ENCODE measurements around the gene C3orf52.

C3orf52 gene

DNA sequence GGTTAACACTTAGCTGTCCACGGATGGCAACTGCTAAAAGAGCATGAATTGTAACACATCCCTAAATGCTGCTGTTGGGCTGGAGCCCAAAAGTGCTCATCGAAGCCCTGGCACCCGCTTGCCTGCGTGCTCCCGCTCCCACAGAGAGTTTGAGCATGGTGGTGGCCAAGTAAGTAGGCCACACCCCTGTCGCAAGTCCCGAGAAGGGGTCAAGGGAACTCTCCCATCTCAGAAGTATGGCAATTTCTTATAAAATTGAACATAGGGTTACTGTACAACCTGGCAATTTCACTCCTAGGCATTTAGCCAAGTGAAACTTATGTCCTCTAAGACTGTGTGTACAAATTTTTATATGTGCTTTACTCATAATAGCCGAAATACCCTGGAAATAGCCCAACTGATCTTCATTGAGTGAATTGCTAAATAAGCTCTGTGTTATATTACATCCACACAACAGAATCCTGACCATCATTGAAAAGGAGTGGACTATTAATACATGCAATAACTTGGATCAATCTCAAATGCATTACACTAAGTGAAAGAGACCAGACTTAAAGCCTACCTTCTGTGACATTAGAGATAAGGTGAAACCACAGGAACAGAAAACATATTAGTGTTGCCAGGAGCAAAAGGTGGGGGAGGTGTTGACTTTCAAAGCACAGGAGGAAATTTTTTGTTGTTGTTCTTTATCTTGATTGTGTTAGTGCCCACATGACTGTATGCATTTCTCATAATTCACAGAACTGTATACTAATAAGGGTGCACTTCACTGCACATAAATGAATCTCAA lies 48.3 kb downstream of the C3orf52 start:
- Histone ChIP-seq H3K9me3 (ENCODE audit: control insufficient read depth in 5 of 5, low read length in 5 of 5) (no peaks in the 10 kb centered on the region), H3K4me3 (ENCODE audit: low read depth in 1 of 5, low read length in 5 of 5) (no peak overlapping the region), H3K27me3 (ENCODE audit: control insufficient read depth in 5 of 5, insufficient read depth in 4 of 5, low read length in 5 of 5) (no peaks in the 10 kb centered on the region), H3K36me3 (ENCODE audit: control insufficient read depth in 5 of 5, insufficient read depth in 5 of 5, low read length in 5 of 5) (no peaks in the 10 kb centered on the region), H3K27ac (ENCODE audit: low read depth, low read length) (no peak overlapping the region), H3K4me1 (ENCODE audit: control insufficient read depth in 5 of 5, insufficient read depth in 5 of 5, low read length in 5 of 5) (peaks cover 0 to 4% (median 0%) of the 10 kb centered on the region in 5 donors), H3K9ac (ENCODE audit: low read length in 5 of 5) (no peak overlapping the region)

GRCh38 chr3:112136046-112136445 lies 49.9 kb downstream of the C3orf52 start:
- no peak overlapping the region for H3K9ac ChIP-seq (ENCODE audit: low read length in 5 of 5)
- H3K4me3 ChIP-seq (ENCODE audit: low read depth in 1 of 5, low read length in 5 of 5): no peak overlapping the region
- H3K27ac ChIP-seq (ENCODE audit: low read depth, low read length): no peak overlapping the region
- H3K9me3 ChIP-seq (ENCODE audit: control insufficient read depth in 5 of 5, low read length in 5 of 5): no peaks in the 10 kb centered on the region
- H3K27me3 ChIP-seq (ENCODE audit: control insufficient read depth in 5 of 5, insufficient read depth in 4 of 5, low read length in 5 of 5): no peaks in the 10 kb centered on the region
- H3K36me3 ChIP-seq (ENCODE audit: control insufficient read depth in 5 of 5, insufficient read depth in 5 of 5, low read length in 5 of 5): no peaks in the 10 kb centered on the region
- peaks cover 0 to 4% (median 0%) of the 10 kb centered on the region in 5 donors for H3K4me1 ChIP-seq (ENCODE audit: control insufficient read depth in 5 of 5, insufficient read depth in 5 of 5, low read length in 5 of 5)

DNA sequence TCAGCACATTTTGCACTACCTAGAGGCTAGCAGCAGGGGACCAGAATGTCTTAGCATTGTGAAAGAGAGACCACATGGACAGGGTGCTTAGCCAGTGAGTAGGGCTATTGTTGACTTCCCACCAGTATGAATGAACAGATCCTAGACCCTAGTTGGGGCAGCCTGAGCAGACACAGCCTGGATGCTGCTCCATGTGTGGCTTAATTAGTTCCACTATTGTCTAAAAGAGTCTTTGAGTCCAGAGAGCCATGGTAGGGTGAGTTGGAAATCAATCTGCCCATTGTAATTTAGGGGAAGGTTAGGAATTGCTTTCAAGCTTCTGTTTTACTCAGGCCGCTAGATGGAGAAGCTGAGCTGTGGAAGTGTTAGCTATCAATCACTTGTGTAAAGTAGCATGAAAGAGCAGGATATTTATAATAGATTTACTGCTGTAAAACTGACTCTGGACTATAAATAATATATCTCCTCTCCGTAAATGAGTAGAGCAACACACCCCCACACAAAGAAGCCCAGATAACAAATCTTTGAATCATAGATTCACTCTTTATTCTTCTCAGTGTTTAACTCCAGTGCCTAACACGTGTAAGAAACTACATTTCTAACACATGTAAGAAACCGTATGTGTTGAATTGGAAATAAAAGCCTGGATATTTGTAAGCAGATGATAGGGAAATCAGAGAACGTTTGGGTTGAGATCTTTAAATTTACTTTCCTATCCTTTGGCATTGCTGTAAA lies 50.9 kb downstream of the C3orf52 start:
- Histone ChIP-seq H3K9ac (ENCODE audit: low read length in 5 of 5) (no peak overlapping the region), H3K36me3 (ENCODE audit: control insufficient read depth in 5 of 5, insufficient read depth in 5 of 5, low read length in 5 of 5) (no peaks in the 10 kb centered on the region), H3K4me3 (ENCODE audit: low read depth in 1 of 5, low read length in 5 of 5) (no peak overlapping the region), H3K27me3 (ENCODE audit: control insufficient read depth in 5 of 5, insufficient read depth in 4 of 5, low read length in 5 of 5) (no peaks in the 10 kb centered on the region), H3K9me3 (ENCODE audit: control insufficient read depth in 5 of 5, low read length in 5 of 5) (no peaks in the 10 kb centered on the region), H3K27ac (ENCODE audit: low read depth, low read length) (no peak overlapping the region), H3K4me1 (ENCODE audit: control insufficient read depth in 5 of 5, insufficient read depth in 5 of 5, low read length in 5 of 5) (peaks cover 0 to 4% (median 0%) of the 10 kb centered on the region in 5 donors)

DNA sequence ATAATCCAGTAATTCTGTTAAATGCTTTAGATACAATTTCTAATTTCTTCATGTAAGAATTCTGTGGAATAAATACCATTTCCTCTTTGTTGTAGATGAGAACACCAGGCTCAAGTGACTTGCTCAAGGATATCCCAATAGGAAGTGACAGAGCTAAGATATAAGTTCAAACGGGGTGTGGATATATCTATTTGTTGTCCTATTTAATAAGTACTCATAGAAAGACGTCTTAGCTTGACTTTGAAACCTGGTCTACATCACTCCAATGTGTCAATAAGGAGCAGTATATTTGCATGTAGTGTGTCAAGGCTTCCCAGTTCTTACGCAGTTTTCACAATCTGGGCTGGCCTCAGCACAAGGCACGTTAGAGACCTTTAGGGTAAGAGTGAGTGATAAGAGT lies 51.6 kb downstream of the C3orf52 start:
- peaks cover 0 to 4% (median 0%) of the 10 kb centered on the region in 5 donors for H3K4me1 ChIP-seq (ENCODE audit: control insufficient read depth in 5 of 5, insufficient read depth in 5 of 5, low read length in 5 of 5)
- no peaks in the 10 kb centered on the region for H3K9me3 ChIP-seq (ENCODE audit: control insufficient read depth in 5 of 5, low read length in 5 of 5)
- no peak overlapping the region for H3K9ac ChIP-seq (ENCODE audit: low read length in 5 of 5)
- no peak overlapping the region for H3K4me3 ChIP-seq (ENCODE audit: low read depth in 1 of 5, low read length in 5 of 5)
- H3K27me3 ChIP-seq (ENCODE audit: control insufficient read depth in 5 of 5, insufficient read depth in 4 of 5, low read length in 5 of 5): no peaks in the 10 kb centered on the region
- no peak overlapping the region for H3K27ac ChIP-seq (ENCODE audit: low read depth, low read length)
- H3K36me3 ChIP-seq (ENCODE audit: control insufficient read depth in 5 of 5, insufficient read depth in 5 of 5, low read length in 5 of 5): no peaks in the 10 kb centered on the region

- Histone ChIP-seq H3K4me1 (ENCODE audit: control insufficient read depth in 5 of 5, insufficient read depth in 5 of 5, low read length in 5 of 5) (peaks cover 0 to 4% (median 0%) of the 10 kb centered on the region in 5 donors), H3K9me3 (ENCODE audit: control insufficient read depth in 5 of 5, low read length in 5 of 5) (no peaks in the 10 kb centered on the region), H3K4me3 (ENCODE audit: low read depth in 1 of 5, low read length in 5 of 5) (no peak overlapping the region), H3K9ac (ENCODE audit: low read length in 5 of 5) (no peak overlapping the region), H3K27ac (ENCODE audit: low read depth, low read length) (no peak overlapping the region), H3K36me3 (ENCODE audit: control insufficient read depth in 5 of 5, insufficient read depth in 5 of 5, low read length in 5 of 5) (no peaks in the 10 kb centered on the region), H3K27me3 (ENCODE audit: control insufficient read depth in 5 of 5, insufficient read depth in 4 of 5, low read length in 5 of 5) (no peaks in the 10 kb centered on the region)
Measured at GRCh38 chr3:112138219-112138969, 52.2 kb downstream of the C3orf52 start.

DNA sequence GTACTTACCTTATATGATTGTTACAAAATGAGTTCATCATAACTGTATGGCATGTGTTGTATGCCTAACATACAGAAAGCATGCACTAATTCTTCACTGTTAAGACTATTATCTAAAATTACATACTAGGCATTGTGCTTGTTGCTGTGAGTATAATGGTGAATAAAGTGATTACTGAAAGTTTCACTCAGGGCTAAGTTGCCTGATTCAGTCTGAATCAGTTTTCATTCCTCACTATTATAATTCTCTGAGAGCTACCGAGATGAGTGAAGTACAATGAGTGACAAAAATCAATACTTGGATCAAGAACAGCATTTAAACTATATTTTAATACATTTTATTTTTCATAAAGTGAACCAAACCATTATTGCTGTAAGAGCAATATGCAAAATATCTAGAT lies 54.4 kb downstream of the C3orf52 start:
- Histone ChIP-seq H3K27me3 (ENCODE audit: control insufficient read depth in 5 of 5, insufficient read depth in 4 of 5, low read length in 5 of 5) (no peaks in the 10 kb centered on the region), H3K4me1 (ENCODE audit: control insufficient read depth in 5 of 5, insufficient read depth in 5 of 5, low read length in 5 of 5) (peaks cover 0 to 3% (median 0%) of the 10 kb centered on the region in 5 donors), H3K9me3 (ENCODE audit: control insufficient read depth in 5 of 5, low read length in 5 of 5) (peaks cover 0 to 8% (median 0%) of the 10 kb centered on the region in 5 donors), H3K4me3 (ENCODE audit: low read depth in 1 of 5, low read length in 5 of 5) (no peak overlapping the region), H3K36me3 (ENCODE audit: control insufficient read depth in 5 of 5, insufficient read depth in 5 of 5, low read length in 5 of 5) (no peaks in the 10 kb centered on the region), H3K27ac (ENCODE audit: low read depth, low read length) (no peak overlapping the region), H3K9ac (ENCODE audit: low read length in 5 of 5) (no peak overlapping the region)

GRCh38 chr3:112141293-112141692 lies 55.1 kb downstream of the C3orf52 start:
- peaks cover 0 to 3% (median 0%) of the 10 kb centered on the region in 5 donors for H3K4me1 ChIP-seq (ENCODE audit: control insufficient read depth in 5 of 5, insufficient read depth in 5 of 5, low read length in 5 of 5)
- H3K4me3 ChIP-seq (ENCODE audit: low read depth in 1 of 5, low read length in 5 of 5): no peak overlapping the region
- H3K36me3 ChIP-seq (ENCODE audit: control insufficient read depth in 5 of 5, insufficient read depth in 5 of 5, low read length in 5 of 5): no peaks in the 10 kb centered on the region
- H3K9me3 ChIP-seq (ENCODE audit: control insufficient read depth in 5 of 5, low read length in 5 of 5): peaks cover 0 to 9% (median 0%) of the 10 kb centered on the region in 5 donors
- no peaks in the 10 kb centered on the region for H3K27me3 ChIP-seq (ENCODE audit: control insufficient read depth in 5 of 5, insufficient read depth in 4 of 5, low read length in 5 of 5)
- no peak overlapping the region for H3K27ac ChIP-seq (ENCODE audit: low read depth, low read length)
- no peak overlapping the region for H3K9ac ChIP-seq (ENCODE audit: low read length in 5 of 5)

DNA sequence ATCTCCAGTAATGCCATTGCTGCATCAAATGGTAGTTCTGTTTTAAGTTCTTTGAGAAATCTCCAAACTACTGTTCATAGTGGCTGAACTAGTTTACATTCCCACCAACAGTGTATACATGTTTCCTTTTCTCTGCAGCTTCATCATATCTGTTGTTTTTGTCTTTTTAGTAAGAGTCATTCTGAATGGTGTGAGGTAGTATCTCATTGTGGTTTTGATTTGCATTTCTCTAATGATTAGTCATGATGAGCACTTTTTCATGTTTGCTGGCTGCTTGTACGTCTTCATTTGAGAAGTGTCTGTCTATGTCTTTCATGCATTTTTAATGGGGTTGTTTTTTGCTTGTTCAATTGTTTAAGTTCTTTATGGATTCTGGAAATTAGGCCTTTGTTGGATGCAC lies 57.1 kb downstream of the C3orf52 start:
- Histone ChIP-seq H3K36me3 (ENCODE audit: control insufficient read depth in 5 of 5, insufficient read depth in 5 of 5, low read length in 5 of 5) (no peaks in the 10 kb centered on the region), H3K9me3 (ENCODE audit: control insufficient read depth in 5 of 5, low read length in 5 of 5) (peaks cover 0 to 12% (median 0%) of the 10 kb centered on the region in 5 donors), H3K4me3 (ENCODE audit: low read depth in 1 of 5, low read length in 5 of 5) (no peak overlapping the region), H3K4me1 (ENCODE audit: control insufficient read depth in 5 of 5, insufficient read depth in 5 of 5, low read length in 5 of 5) (no peaks in the 10 kb centered on the region), H3K9ac (ENCODE audit: low read length in 5 of 5) (no peak overlapping the region), H3K27me3 (ENCODE audit: control insufficient read depth in 5 of 5, insufficient read depth in 4 of 5, low read length in 5 of 5) (no peaks in the 10 kb centered on the region), H3K27ac (ENCODE audit: low read depth, low read length) (no peak overlapping the region)

GRCh38 chr3:112143689-112144088 lies 57.5 kb downstream of the C3orf52 start:
- Histone ChIP-seq H3K4me3 (ENCODE audit: low read depth in 1 of 5, low read length in 5 of 5) (no peak overlapping the region), H3K9me3 (ENCODE audit: control insufficient read depth in 5 of 5, low read length in 5 of 5) (peaks cover 0 to 12% (median 4%) of the 10 kb centered on the region in 5 donors), H3K27ac (ENCODE audit: low read depth, low read length) (no peak overlapping the region), H3K36me3 (ENCODE audit: control insufficient read depth in 5 of 5, insufficient read depth in 5 of 5, low read length in 5 of 5) (no peaks in the 10 kb centered on the region), H3K27me3 (ENCODE audit: control insufficient read depth in 5 of 5, insufficient read depth in 4 of 5, low read length in 5 of 5) (no peaks in the 10 kb centered on the region), H3K9ac (ENCODE audit: low read length in 5 of 5) (no peak overlapping the region), H3K4me1 (ENCODE audit: control insufficient read depth in 5 of 5, insufficient read depth in 5 of 5, low read length in 5 of 5) (no peaks in the 10 kb centered on the region)

DNA sequence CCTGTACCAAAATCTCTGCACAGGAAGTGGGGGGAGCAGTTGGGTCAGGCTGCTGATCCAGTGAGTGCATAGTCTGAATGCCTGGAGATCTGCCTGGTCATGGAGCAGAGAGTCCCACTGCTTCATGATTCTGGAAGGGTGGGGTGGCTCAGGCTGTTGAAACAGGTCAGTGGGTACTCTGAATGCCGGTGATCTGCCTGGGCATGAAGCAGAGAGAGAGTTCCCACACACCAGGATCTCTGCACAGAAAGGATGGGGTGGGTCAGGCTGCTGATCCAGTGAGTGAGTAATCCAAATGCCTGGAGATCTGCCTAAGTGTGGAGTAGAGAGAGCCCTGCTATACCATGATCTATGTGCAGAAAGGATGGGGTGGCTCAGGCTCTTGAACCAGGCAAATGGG lies 62.9 kb downstream of the C3orf52 start:
- H3K4me1 ChIP-seq (ENCODE audit: control insufficient read depth in 5 of 5, insufficient read depth in 5 of 5, low read length in 5 of 5): no peaks in the 10 kb centered on the region
- H3K27ac ChIP-seq (ENCODE audit: low read depth, low read length): no peak overlapping the region
- H3K4me3 ChIP-seq (ENCODE audit: low read depth in 1 of 5, low read length in 5 of 5): no peak overlapping the region
- H3K9ac ChIP-seq (ENCODE audit: low read length in 5 of 5): no peak overlapping the region
- no peaks in the 10 kb centered on the region for H3K27me3 ChIP-seq (ENCODE audit: control insufficient read depth in 5 of 5, insufficient read depth in 4 of 5, low read length in 5 of 5)
- peaks cover 0 to 22% (median 15%) of the 10 kb centered on the region in 5 donors for H3K9me3 ChIP-seq (ENCODE audit: control insufficient read depth in 5 of 5, low read length in 5 of 5)
- no peaks in the 10 kb centered on the region for H3K36me3 ChIP-seq (ENCODE audit: control insufficient read depth in 5 of 5, insufficient read depth in 5 of 5, low read length in 5 of 5)
